ENCODE data around the gene ANKRA2.
"Not testable (repeated sequence)": the region's sequence is repeated elsewhere in the genome, so short reads cannot be mapped to it uniquely, and the experiment has no call there.

The ANKRA2 gene

DNA sequence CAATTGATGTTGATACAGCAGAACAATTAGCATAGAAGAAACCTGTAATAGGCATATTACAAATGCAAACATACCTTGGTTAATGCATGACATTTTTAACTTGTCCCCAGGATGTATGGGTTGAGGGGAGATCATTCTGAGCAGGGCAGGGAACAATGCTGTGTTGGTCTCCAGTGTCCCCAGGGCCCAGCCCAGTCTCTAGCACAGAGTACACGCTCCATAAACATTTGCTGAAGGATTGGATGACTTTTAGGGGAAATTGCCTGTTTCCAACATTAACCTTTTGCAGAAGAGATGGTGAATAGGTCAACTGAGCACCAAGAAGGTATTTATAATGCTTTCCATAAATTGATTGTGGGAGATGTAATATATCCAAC, 20.0 kb downstream of the ANKRA2 start:
- DNase-seq (ENCODE audit: low read depth) = no peak

DNA sequence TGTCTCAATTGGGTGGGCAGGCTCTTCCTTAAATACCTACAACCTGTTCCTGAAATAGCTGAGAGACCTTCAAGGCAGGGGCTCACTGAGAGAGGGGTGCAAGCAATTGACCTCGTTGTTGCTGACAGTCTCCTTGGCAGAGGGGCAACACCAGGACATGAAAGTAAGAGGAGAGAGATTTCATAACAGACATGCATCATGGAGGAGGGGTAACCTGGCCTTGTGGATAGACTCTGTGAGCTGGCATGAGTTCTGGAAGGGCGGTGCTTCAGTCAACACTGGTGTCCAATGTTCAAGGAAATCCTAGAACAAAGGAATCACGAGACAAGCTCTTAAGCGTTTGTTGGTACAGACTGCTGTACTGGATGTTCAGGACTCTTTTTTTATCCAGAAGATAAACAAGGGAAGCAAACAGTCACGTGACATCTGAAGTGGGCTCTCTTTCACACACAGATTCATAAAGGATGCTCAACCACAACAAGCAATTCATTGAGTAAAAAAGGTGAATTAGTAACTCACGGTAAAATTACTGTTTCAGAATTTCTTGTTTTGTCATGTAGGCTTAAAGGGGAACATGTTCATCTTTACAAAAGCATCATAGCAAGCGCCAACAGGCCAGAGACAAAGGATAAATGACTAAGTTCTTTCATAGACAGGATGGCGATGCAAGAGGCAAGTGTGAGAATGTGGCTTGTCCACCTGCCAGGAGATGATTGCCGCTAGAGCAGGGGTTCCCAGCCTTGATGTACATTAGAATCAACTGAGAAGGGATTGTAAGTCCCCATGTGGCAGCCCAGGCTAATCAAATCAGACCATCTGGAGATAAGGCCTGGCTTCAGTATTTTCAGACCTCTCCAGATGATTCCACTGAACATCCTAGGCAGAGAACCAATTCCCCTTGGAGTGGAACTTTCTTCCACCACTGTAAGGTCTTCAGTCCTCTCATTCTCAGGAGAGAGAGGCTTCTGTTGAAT, 20.7 kb downstream of the ANKRA2 start:
- DNase-seq (ENCODE audit: low read depth) = no peak

DNA sequence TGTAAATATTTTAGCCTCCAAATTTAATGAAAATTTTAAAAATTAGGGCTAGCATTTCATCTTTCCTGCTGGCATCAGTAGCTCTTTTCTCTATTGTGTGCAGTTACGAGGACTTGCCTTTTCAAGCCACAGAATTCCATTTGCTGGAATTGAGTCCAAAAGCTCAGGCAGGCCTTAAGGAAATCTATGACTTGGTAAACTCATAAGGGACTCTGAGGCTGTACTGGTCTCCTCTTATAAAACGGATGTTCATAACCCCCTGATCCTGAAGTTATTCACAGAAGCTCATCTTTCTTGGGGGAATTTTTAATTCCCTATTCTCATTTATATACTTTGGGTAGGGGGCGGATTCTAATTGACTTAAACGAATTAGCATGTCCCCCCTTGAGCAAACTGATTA, 23.4 kb downstream of the ANKRA2 start:
- no peak for DNase-seq (ENCODE audit: low read depth)

DNA sequence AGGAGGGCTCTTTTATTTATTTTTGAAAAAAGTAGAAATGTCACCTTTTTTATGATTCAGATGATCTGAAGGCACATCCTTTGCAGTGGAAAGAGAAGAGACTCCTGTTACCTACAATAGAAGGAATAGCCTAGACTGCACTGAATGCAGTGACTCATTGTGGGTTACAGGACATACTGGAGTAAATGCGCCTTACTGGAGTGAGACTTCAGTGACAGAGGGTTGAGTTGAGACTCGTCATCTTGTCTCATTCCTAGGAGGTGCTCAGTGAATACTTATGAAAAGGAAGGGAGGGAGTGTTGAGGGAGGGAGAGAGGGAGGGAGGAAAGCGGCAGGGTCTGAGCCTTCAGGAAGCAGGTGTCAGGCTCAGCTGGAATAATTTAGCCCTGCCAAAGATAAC, 25.2 kb downstream of the ANKRA2 start:
- DNase-seq (ENCODE audit: low read depth) = no peak

DNA sequence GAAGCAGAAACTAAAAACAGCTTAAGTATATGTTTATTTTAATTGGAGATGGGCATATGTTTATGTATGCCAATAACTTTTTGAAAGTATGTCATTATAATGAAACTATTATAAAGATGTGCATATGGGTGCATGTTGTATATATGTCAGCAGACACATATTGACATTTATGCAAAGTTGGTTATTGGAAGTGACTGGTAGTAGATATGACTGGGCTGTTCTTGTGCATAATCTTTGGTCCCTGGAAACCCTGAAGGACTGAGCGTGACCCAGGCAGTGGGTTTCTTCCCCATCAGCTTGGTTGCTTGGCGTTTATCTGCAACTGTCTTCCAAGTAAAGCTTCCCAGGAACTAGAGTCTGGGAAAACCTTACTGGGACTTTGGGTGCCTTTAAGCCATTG, 25.7 kb downstream of the ANKRA2 start:
- DNase-seq (ENCODE audit: low read depth) = no peak

DNA sequence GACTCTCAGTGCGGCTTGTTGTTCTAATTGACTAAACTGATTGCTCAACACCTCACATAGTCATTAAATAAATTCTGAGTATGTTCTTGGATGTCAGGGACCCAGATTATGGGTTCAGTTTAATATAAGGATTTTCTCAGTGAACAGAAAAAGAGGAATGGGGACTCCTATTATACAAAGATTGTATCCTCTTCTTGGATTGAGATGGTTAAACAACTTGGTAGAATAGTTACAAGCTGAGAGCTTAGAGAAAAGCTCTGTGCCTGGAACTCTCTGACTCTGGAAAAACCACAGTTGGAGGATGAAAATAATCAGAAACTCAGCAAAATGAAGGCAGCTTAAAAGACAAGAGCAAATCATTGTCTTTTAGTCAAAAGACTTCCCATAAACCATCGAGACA, 30.5 kb downstream of the ANKRA2 start:
- no peak for DNase-seq (ENCODE audit: low read depth)

DNA sequence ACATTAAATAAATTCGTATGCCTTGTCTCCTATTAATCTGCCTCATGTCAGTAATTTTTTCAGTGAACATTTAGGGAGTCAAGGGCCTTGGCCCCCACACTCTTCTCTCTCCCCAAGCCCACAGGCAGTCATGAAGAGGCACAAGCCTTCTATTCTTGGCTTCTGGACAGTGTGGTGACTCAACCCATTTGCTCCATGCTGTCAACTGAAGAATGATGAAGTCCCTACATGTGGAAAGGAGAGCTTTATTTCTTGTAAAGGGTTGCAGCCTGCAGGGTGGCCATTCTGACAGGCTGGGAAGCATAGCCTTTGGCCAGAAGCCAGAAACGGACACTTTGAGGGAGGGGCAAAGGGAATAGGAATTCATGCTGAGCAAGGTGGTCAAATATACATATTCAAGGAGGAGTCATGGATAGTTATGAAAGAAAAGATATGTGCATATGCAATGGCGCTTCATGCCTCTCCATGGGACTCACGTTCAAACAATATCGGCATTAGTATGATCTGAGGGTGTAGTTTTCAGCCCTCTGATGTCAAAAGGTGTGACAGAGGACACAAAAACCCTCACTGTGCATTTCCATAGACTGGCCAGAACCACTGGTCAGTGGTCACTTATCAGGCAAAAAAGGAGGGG, 31.3 kb downstream of the ANKRA2 start:
- DNase-seq (ENCODE audit: low read depth) = no peak

DNA sequence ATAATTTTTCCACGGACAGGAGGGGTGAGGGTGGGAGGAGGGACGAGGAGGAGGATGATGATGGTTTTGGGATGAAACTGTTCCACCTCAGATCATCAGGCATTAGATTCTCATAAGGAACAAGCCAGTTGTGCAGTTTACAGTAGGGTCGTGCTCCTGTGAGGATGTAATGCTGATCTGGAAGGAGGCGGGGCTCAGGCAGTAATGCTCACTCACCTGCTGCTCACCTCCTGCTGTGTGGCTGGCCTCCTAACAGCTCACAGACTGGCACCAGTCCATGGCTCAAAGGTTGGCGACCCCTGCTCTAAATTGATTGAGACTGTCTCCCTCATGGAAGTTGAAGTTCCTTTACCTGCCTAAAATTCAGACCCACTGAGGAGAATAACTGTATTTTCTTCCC, 33.2 kb downstream of the ANKRA2 start:
- no peak for DNase-seq (ENCODE audit: low read depth)

DNA sequence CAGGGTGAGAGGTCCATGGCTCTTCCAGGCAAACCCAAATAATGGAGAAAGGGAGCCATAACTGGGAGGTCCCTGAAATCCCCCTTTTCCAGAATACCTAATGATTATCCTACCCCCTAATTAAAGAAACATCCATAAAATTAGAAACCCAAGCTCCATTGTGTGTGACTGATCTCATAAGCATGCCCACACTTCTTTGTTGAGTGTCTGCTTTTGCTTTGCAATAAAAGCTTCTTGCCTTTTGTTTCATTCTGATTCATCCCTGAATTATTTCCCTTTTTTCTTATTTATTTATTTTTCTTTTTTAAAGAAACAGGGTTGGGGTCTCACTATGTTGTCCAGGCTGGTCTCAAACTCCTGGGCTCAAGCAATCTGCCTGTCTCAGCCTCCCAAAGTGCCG, 34.1 kb downstream of the ANKRA2 start:
- DNase-seq (ENCODE audit: low read depth) = no peak

DNA sequence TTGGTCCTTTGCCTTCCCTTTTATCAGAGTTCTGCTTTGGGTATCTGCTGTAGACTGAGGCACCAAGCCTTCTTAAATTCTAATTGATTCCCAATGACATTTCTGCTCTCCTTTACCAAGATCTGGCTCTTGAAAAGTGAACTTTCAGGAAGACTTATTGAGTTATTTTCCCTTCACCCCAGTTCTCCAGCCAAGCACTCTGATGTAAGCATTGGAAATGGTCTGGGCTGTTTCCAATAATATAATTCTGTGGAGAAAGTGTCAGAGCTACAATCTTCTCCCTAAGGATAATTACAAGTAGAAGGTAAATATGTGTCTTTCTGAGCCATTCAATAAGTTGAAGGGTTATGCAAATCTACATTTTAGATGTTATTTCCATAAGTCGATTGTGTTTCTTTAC, 36.4 kb downstream of the ANKRA2 start:
- no peak for DNase-seq (ENCODE audit: low read depth)

DNA sequence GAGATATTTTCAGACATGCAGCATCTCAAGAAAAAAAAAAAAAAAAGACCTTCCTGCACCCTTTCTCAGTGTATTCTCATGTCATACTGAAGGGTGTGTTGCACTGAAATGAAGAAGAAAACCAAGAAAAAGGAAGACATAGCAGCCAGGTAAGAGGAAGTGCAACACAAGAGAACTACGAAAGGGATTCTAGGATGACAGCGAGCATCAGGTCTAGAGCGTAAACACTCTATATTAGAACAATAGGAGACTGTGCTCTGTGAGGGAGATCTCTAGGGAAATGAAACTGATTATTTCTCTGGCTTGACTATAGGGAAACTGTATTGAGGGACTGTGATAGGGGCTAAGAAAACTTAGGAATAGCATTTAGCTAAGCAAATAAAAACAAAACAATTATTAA, 37.2 kb downstream of the ANKRA2 start:
- no peak for DNase-seq (ENCODE audit: low read depth)

DNA sequence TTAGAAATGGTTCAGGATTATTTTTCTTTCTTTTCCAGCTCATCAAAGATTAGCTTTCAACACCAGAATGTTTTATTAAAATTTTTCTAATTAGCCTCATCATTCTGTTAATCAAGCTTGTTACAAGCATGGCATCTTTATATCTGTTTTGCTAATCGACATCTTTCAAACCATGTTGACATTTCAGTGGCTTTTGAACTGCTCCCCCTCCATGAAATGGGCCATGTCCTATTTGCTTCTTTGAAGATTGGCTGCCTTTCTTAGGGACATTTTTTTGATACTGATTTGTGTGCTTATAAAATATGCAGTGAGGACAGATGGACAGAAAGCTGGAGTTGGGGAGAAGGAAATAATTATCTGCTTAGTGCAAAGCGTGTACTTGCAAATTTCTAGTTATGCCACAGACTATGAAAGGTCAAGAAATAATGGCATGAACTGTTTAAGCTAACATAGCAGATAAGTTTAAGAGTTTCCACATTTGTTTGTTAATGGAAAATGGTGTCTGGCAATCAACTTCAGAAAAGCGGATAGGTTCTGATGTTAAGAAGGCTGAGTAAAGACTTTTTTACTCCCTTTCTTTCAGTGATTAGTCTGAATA, 39.7 kb downstream of the ANKRA2 start:
- no peak for DNase-seq (ENCODE audit: low read depth)

DNA sequence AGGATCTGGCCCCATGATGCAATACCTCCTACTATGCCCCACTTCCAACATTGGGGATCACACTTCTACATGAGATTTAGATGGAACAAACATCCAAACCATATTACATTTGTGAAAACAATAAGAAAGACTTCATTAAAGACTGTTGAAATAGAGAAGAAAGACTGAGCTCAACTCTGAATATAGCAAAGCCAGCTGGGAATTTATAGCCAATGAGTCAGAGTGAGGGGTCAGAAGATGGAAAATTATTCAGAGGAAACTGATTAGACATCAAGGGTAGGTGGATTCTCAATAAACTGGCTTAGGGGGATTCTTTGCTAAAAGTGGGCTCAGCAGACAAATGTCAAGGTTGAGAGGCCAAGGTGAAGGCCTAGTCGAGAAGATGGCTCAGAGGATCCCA, 41.6 kb downstream of the ANKRA2 start:
- DNase-seq (ENCODE audit: low read depth) = no peak

DNA sequence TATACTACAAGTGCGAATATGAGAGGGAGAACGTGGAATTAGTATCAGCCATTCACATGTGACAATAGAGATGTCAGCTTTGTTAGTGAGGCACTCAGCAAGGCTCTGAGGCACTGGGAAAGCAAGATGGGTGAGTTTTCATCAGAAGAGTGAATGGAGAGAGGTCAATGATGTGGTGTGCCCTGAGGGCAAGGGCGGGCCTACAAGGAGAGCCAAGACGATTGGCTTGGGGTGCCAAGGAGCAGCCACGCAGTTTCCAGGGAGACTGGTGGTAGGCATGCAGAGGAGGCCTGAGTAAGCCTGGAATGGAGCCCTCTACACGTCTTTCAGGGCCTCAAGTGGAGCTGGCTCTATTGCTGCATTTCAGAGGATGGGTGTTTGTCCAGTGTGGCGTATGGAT, 42.5 kb downstream of the ANKRA2 start:
- DNase-seq (ENCODE audit: low read depth) = no peak

DNA sequence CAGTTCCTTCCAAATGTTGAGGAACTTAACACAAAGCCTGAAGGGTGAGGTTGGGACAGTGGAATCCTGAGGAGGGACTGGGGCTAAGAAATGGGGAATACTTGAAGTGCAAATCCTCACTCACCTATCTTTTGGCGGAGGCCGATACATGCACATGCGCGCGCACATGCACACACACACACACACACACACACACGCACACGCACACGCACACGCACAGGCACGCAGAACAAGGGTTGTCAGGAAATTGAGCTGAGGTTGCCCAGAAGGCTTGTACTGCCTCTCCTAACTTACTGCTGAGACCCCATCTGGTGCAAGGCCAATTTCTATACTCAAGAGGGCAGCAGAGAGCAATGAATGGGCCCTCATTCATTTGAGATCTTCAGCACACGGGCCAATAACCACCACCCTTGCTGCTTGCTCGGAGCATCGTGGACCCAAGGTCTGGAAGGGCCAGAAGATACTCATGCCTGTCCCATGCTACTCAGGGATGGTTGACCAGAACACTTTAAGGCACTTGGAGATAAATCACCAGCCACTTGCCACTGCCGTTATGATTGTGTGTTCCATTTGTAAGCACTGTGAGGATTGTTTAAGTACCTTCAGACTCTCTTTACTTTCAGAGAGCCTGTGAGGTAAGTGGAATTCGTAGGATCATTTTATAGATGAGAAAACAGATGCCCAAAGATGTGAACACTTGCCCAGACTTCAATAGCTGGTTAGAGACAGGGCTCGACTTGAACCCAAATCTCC, 45.7 kb downstream of the ANKRA2 start:
- DNase-seq (ENCODE audit: low read depth) = peak; percentile 24

DNA sequence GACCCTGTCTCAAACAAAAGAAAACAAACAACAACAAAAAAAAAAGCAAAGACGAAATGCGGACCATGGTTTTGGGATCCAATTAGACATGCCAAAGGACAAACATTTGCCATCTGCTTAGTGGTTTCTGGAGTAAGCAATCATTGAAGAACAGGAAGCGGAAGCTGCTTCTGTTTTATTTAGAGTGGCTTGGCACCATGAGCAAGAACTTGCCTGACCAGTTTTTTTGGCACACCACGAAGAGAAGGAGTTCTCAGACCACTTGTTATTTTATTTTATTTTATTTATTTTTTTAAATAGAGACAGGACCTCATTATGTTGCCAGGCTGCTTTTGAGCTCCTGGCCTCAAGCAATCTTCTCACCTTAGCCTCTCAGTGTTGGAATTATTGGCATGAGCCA, 50.2 kb downstream of the ANKRA2 start:
- DNase-seq (ENCODE audit: low read depth) = no peak

DNA sequence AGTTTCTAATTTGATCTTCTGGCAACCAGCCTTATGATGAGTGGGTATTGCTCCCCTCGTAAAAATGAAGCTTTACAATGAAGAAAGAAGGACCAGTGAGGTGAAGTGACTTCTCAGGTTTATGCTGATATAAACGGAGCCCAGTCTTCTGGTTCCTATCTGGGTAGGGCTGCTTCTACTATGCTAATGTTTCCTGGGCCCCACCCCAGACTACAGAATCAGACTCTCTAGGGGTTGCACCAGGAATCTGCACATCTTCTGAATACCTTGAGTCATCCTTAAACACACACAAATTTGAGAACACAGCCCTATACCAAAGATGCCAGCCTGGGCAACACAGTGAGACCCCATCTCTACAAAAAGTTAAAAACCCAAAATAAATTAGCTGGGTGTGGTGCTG, 51.0 kb downstream of the ANKRA2 start:
- no peak for DNase-seq (ENCODE audit: low read depth)

DNA sequence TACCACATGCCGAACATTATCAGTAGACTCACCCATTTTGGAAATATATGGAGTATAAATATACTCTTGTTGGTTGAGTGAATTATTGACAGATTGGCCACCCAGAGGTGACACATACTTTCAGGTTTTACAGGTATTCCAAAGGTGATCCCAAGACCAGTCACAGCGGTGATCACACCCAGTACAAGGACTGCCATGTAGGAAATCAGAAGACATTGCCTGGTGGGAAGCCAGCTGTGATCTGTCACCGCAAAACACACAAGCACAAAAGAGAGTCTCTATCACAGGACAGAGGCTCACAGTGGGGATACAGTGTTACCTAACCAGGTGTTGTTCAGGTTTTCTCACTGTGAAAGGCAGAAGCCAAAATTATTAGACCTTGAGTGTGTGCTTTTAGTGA, 51.4 kb downstream of the ANKRA2 start:
- no peak for DNase-seq (ENCODE audit: low read depth)

DNA sequence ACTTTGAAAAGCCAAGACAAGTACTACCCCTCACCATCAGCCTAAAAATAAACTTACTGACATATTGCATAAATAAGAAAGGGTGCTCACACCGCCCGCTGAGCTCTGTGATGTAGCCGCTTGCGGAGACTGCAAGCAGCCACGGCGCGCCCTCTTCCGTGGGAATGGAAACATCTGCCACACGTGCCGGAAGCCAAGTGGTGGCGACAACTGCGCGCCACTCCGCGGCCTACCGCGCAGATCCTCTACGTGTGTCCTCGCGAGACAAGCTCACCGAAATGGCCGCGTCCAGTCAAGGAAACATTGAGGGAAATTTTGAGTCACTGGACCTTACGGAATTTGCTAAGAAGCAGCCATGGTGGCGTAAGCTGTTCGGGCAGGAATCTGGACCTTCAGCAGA, 56.9 kb downstream of the ANKRA2 start:
- not testable (repeated sequence) for DNase-seq (ENCODE audit: low read depth)

DNA sequence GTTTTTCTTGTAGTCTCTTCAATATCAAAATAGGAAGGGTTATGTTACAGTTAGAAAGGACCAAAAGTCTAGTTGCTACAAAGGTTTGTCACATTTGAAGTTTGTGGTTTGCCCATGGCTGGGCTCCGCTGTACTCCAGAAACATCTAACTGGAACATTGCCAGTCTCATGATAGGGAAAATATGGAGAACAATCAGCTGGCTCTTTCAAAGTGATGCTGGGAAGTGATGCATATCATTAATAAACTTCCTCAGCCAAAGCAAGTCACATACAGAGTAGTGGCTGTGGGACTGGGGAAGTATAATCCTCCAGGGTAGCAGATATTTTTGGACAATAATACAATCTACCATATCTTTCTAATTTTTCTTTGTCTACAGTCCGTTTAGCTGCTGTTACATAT, 58.4 kb downstream of the ANKRA2 start:
- DNase-seq (ENCODE audit: low read depth) = no peak

DNA sequence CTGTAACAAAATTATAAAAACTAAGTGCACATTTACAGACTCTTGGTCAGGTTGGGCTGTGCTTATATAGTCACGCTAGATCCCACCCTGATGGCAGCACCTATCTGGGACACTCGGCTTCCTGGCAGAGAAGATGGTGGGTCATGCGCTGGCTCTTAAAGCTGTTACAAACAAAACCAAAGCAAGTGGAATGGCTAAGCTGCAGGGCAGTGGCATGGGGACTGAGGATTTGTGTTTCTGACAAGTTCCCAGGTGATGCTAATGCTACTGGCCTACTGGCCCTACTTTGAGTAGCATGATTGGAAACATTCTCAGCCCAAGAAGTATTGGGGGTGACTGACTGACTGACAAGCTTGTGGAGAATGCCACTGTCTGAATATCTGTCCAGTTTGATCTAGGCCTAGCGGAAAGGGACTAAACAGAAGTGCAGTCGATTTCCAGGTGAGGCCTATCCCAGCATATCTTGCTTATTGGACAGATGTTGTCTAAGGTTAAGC, 58.9 kb downstream of the ANKRA2 start:
- DNase-seq (ENCODE audit: low read depth) = no peak
